Endothelial cell of umbilical vein (primary cell): Measurements from ENCODE around the gene PRDX1. TPM values are rescaled to one million over a fixed set of nuclear protein-coding genes. Genes with fewer than 3 reads are reported as not detected.

Source experiments
- BruUV-seq: library from RNA; stranded (reverse); fragments of 400-500 nt; replicated peaks from 2 replicates; lab custom pipeline; 2021; lab: Mats Ljungman, UMichigan
- CTCF ChIA-PET: fragments of 300-600, 350-600 bp; sonication (Branson Sonifier 250); formaldehyde crosslinking; loops from one replicate; lab custom pipeline; 2021; ENCODE audit warnings: antibody characterized with exemption, inconsistent platforms; lab: Charles Lee
- POLR2A ChIA-PET: fragments of 300-600, 350-600 bp; sonication (Branson Sonifier 250); formaldehyde crosslinking; loops from one replicate; lab custom pipeline; 2021; ENCODE audit warnings: antibody characterized with exemption, inconsistent platforms; lab: Charles Lee
- DNase-seq: peaks from one replicate; pipeline ENCODE4 v3.0.0-alpha.2; 2011; ENCODE audit warnings: low read depth, low spot score
- FAIRE-seq: peaks from 2 replicates; lab custom pipeline; 2011; peaks lifted over from hg19 to GRCh38; lab: Jason Lieb, UNC
- H2AFZ ChIP-seq: 2 replicates; pipeline ENCODE4 v1.6.0; 2012; ENCODE audit warnings: low read depth, low read length, control low read depth, inconsistent platforms
- H3K27ac ChIP-seq: 2 replicates; pipeline ENCODE4 v1.5.1; 2011; ENCODE audit warnings: low read depth, mild to moderate bottlenecking, control low read depth, low read length, moderate library complexity; ENCODE audit not compliant: insufficient read depth
- H3K27me3 ChIP-seq, 2 experiments: 2 replicates each; pipeline versions ENCODE4 v1.6.0 to v1.6.1; 2011; ENCODE audit warnings: low read length in 2 of 2, mixed read lengths in 1 of 2; ENCODE audit not compliant: control insufficient read depth in 2 of 2, insufficient read depth in 2 of 2
- H3K36me3 ChIP-seq, 2 experiments: 2 replicates in 1 of 2; 3 replicates in 1 of 2; pipeline ENCODE4 v1.5.1; 2011; ENCODE audit warnings: low read length in 2 of 2, mild to moderate bottlenecking in 1 of 2, moderate library complexity in 1 of 2; ENCODE audit not compliant: control insufficient read depth in 2 of 2, insufficient read depth in 2 of 2; ENCODE audit errors: extremely low read depth in 1 of 2
- H3K4me1 ChIP-seq: 3 replicates; pipeline ENCODE4 v1.5.1; 2011; ENCODE audit warnings: mild to moderate bottlenecking, low read length; ENCODE audit not compliant: control insufficient read depth, insufficient read depth; ENCODE audit errors: extremely low read depth
- H3K4me2 ChIP-seq: 2 replicates; pipeline ENCODE4 v1.6.1; 2011; ENCODE audit warnings: low read length, control low read depth, mixed read lengths; ENCODE audit not compliant: insufficient read depth
- H3K4me3 ChIP-seq, 3 experiments: fragments of 200-600 bp in 1 of 3; sonication (generic), shearing (Covaris generic) in 1 of 3; replicated peaks in 1 of 3; 2 replicates each; pipeline ENCODE4 v1.5.1; 2011 to 2016; ENCODE audit warnings: control low read depth in 3 of 3, low read length in 3 of 3, mild to moderate bottlenecking in 2 of 3, inconsistent platforms in 1 of 3, low read depth in 1 of 3, moderate library complexity in 1 of 3; ENCODE audit not compliant: insufficient read depth in 1 of 3
- H3K79me2 ChIP-seq: 2 replicates; pipeline ENCODE4 v1.6.0; 2012; ENCODE audit warnings: low read length, inconsistent platforms; ENCODE audit not compliant: control insufficient read depth, insufficient read depth
- H3K9ac ChIP-seq: replicated peaks from 2 replicates; pipeline ENCODE3; 2011; ENCODE audit warnings: low read length, control low read depth; ENCODE audit not compliant: insufficient read depth; ENCODE audit errors: extremely low read depth
- H3K9me1 ChIP-seq: replicated peaks from 3 replicates; pipeline ENCODE4 v1.6.0; 2011; ENCODE audit warnings: mild to moderate bottlenecking, low read length; ENCODE audit not compliant: control insufficient read depth, insufficient read depth; ENCODE audit errors: extremely low read depth
- H3K9me3 ChIP-seq: replicated peaks from 2 replicates; pipeline ENCODE4 v1.5.1; 2012; ENCODE audit warnings: low read length, inconsistent platforms; ENCODE audit not compliant: control insufficient read depth, insufficient read depth
- H4K20me1 ChIP-seq: replicated peaks from 2 replicates; pipeline ENCODE3; 2011; ENCODE audit warnings: mild to moderate bottlenecking, low read length; ENCODE audit not compliant: control insufficient read depth, insufficient read depth; ENCODE audit errors: extremely low read depth
- EZH2 ChIP-seq: IDR thresholded peaks from 2 replicates; pipeline ENCODE4 v1.6.1; 2012; ENCODE audit warnings: borderline replicate concordance, low read depth, mild to moderate bottlenecking, moderate library complexity, low read length, inconsistent platforms; ENCODE audit not compliant: severe bottlenecking
- FOS ChIP-seq: IDR thresholded peaks from 2 replicates; pipeline ENCODE4 v1.6.1; 2011; ENCODE audit warnings: mild to moderate bottlenecking, low read length, moderate library complexity, borderline replicate concordance; ENCODE audit not compliant: insufficient read depth
- MAX ChIP-seq: IDR thresholded peaks from 2 replicates; pipeline ENCODE4 v1.6.1; 2011; ENCODE audit not compliant: insufficient read depth, insufficient read length
- MYC ChIP-seq: IDR thresholded peaks from one replicate; pipeline ENCODE4 v1.6.1; 2011; ENCODE audit warnings: mild to moderate bottlenecking, low read depth, low read length
- POLR2A ChIP-seq: IDR thresholded peaks from 2 replicates; pipeline ENCODE4 v1.6.1; 2012; ENCODE audit warnings: low read depth, mild to moderate bottlenecking, control low read depth, low read length
- POLR2AphosphoS5 ChIP-seq: IDR thresholded peaks from 2 replicates; pipeline ENCODE4 v1.6.1; 2012; ENCODE audit warnings: low read depth, mild to moderate bottlenecking, control low read depth, low read length, moderate library complexity; ENCODE audit not compliant: insufficient read depth
- dilution Hi-C: fragments of 300-500 bp; cut with MboI; formaldehyde crosslinking; loops from one replicate; pipeline ENCODE4 v1.15.0; 2019; ENCODE audit warnings: low sequenced_read_pairs; ENCODE audit not compliant: extremely low pct_ligation_motif_present
- intact Hi-C: fragments of 100-400 bp; cut with micrococcal nuclease; formaldehyde crosslinking; loops from one replicate; pipeline ENCODE4 v1.10.0; 2022
- polyA plus RNA-seq, 4 experiments: library from polyadenylated mRNA; depleted of rRNA in 3 of 4; stranded (reverse) in 3 of 4; unstranded in 1 of 4; fragments of >200 nt; gene quantifications; 2 replicates each; pipeline versions ENCODE4 v1.2.1 to v1.2.3, GENCODE V29; 2011 to 2012; ENCODE audit warnings: missing spikeins in 1 of 4
- total RNA-seq: library from RNA; stranded (reverse); gene quantifications from 2 replicates; pipeline ENCODE4 v1.2.3, GENCODE V29; 2021
- TF ChIP-seq, protein P1 (sequence below), 2 donors: IDR thresholded peaks; 1 replicate in 1 of 2; 2 replicates in 1 of 2; pipeline ENCODE4 v1.5.1; 2011; ENCODE audit warnings: low read length in 2 of 2, mild to moderate bottlenecking in 2 of 2, moderate library complexity in 2 of 2, control low read depth in 1 of 2, inconsistent platforms in 1 of 2, low read depth in 1 of 2; ENCODE audit not compliant: insufficient read depth in 1 of 2; ENCODE audit errors: extremely low read depth in 1 of 2

The PRDX1 gene
- total and polyA plus RNA-seq, 2 donors (not counting 3 experiments of a cell fraction or from before 2014, with no cell fraction given) = 622 to 685 TPM

- FAIRE-seq (no peak), DNase-seq (no peak)
- H3K36me3 ChIP-seq = no peaks in the 10 kb centered on the region
- no peak overlapping the region for H3K4me3 ChIP-seq
- H3K4me2 ChIP-seq = peak overlapping the region; percentile 1
- no peaks in the 10 kb centered on the region for H3K9me1 ChIP-seq
- TF ChIP-seq EZH2 (no peak), MAX (no peak), POLR2AphosphoS5 (no peak), FOS (no peak), POLR2A (no peak), MYC (no peak)
- TF ChIP-seq, protein P1, sequence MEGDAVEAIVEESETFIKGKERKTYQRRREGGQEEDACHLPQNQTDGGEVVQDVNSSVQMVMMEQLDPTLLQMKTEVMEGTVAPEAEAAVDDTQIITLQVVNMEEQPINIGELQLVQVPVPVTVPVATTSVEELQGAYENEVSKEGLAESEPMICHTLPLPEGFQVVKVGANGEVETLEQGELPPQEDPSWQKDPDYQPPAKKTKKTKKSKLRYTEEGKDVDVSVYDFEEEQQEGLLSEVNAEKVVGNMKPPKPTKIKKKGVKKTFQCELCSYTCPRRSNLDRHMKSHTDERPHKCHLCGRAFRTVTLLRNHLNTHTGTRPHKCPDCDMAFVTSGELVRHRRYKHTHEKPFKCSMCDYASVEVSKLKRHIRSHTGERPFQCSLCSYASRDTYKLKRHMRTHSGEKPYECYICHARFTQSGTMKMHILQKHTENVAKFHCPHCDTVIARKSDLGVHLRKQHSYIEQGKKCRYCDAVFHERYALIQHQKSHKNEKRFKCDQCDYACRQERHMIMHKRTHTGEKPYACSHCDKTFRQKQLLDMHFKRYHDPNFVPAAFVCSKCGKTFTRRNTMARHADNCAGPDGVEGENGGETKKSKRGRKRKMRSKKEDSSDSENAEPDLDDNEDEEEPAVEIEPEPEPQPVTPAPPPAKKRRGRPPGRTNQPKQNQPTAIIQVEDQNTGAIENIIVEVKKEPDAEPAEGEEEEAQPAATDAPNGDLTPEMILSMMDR (IDR thresholded peaks at IDR 0.05; ENCODE audit: extremely low read depth in 1 of 2, insufficient read depth in 1 of 2, low read depth in 1 of 2, low read length in 2 of 2) = no peak
- H3K27ac ChIP-seq = no peak overlapping the region
- dilution Hi-C loops = no loop called here
- peaks cover under 1% of the 10 kb centered on the region for H3K79me2 ChIP-seq
- H3K27me3 ChIP-seq = no peaks in the 10 kb centered on the region
- no TSS peak for BruUV-seq
- no peak overlapping the region for H3K9ac ChIP-seq
- CTCF ChIA-PET = interaction anchor here (0.6 to 3.2 kb wide), 6 partner anchors 8 to 33 kb away, joined by 3 to 12 read pairs (median 6); no protein-coding TSS in a partner anchor
- intact Hi-C loops = no loop called here
- no peaks in the 10 kb centered on the region for H3K9me3 ChIP-seq
- no peaks in the 10 kb centered on the region for H4K20me1 ChIP-seq
- peaks cover 31% of the 10 kb centered on the region for H3K4me1 ChIP-seq
- POLR2A ChIA-PET = interaction anchor here (0.6 to 8.2 kb wide), 4 partner anchors 9 to 733 kb away, joined by 3 to 83 read pairs (median 4); partner anchors contain the start of genes NASP and PRDX1
- H2AFZ ChIP-seq = peak overlapping the region; percentile 85
Measured at GRCh38 chr1:45545553-45546310, 24.0 kb upstream of the PRDX1 start.
